Brain pericyte (primary cell): ENCODE data around the gene MRPL37.
"Not testable (repeated sequence)": the region's sequence is repeated elsewhere in the genome, so short reads cannot be mapped to it uniquely, and the experiment has no call there.

Source experiments
- DNase-seq: peaks from one replicate; pipeline ENCODE4 v3.0.0-alpha.2; 2012; ENCODE audit warnings: low read depth, low spot score

MRPL37 gene

GRCh38 chr1:54219688-54220003 lies 19.7 kb downstream of the MRPL37 start:
- DNase-seq: no peak

GRCh38 chr1:54220004-54220811 lies 20.2 kb downstream of the MRPL37 start:
- DNase-seq: peak; percentile 63

GRCh38 chr1:54221113-54221834 lies 21.3 kb downstream of the MRPL37 start:
- no peak for DNase-seq

- DNase-seq: no peak
Measured at GRCh38 chr1:54221867-54222484, 22.0 kb downstream of the MRPL37 start.

- no peak for DNase-seq
Measured at GRCh38 chr1:54222711-54223110, 22.7 kb downstream of the MRPL37 start.

GRCh38 chr1:54223441-54224202 lies 23.7 kb downstream of the MRPL37 start:
- DNase-seq: no peak

GRCh38 chr1:54224233-54224632 lies 24.3 kb downstream of the MRPL37 start:
- DNase-seq: no peak

- no peak for DNase-seq
Measured at GRCh38 chr1:54225378-54225777, 25.4 kb downstream of the MRPL37 start.

GRCh38 chr1:54225986-54226559 lies 26.1 kb downstream of the MRPL37 start:
- no peak for DNase-seq

GRCh38 chr1:54227091-54227602 lies 27.2 kb downstream of the MRPL37 start:
- DNase-seq: peak; percentile 27

- DNase-seq: no peak
Measured at GRCh38 chr1:54227891-54228310, 27.9 kb downstream of the MRPL37 start.

- no peak for DNase-seq
Measured at GRCh38 chr1:54228638-54229079, 28.7 kb downstream of the MRPL37 start.

GRCh38 chr1:54229281-54229891 lies 29.4 kb downstream of the MRPL37 start:
- DNase-seq: no peak

GRCh38 chr1:54230507-54231339 lies 30.8 kb downstream of the MRPL37 start:
- DNase-seq: no peak

- not testable (repeated sequence) for DNase-seq
Measured at GRCh38 chr1:54233196-54233595, 33.2 kb downstream of the MRPL37 start.

GRCh38 chr1:54234284-54234683 lies 34.3 kb downstream of the MRPL37 start:
- DNase-seq: no peak

GRCh38 chr1:54237586-54237985 lies 37.6 kb downstream of the MRPL37 start:
- no peak for DNase-seq

GRCh38 chr1:54238353-54239034 lies 38.5 kb downstream of the MRPL37 start:
- DNase-seq: no peak

GRCh38 chr1:54239035-54239383 lies 39.0 kb downstream of the MRPL37 start:
- no peak for DNase-seq
